Bronchial epithelial cell (primary cell): ENCODE data around the gene ZGLP1. TPM values are rescaled to one million over a fixed set of nuclear protein-coding genes. Genes with fewer than 3 reads are reported as not detected.

Source experiments
- DNase-seq: peaks from one replicate; pipeline ENCODE4 v3.0.0-alpha.2; 2010; ENCODE audit warnings: low read depth
- FAIRE-seq: peaks from 2 replicates; lab custom pipeline; 2011; peaks lifted over from hg19 to GRCh38; lab: Jason Lieb, UNC
- H3K27me3 ChIP-seq: 2 replicates; pipeline ENCODE4 v1.5.1; 2011; ENCODE audit warnings: low read length; ENCODE audit not compliant: control insufficient read depth, insufficient read depth
- H3K36me3 ChIP-seq: 2 replicates; pipeline ENCODE4 v1.5.1; 2011; ENCODE audit warnings: low read length; ENCODE audit not compliant: control insufficient read depth, insufficient read depth
- H3K4me3 ChIP-seq: 2 replicates; pipeline ENCODE4 v1.5.1; 2011; ENCODE audit warnings: mild to moderate bottlenecking, low read depth, low read length, control low read depth
- total RNA-seq: library from RNA; depleted of rRNA; stranded (reverse); fragments of >200 nt; gene quantifications from 2 replicates; pipeline ENCODE4 v1.2.1, GENCODE V29; 2014
- TF ChIP-seq, protein P1 (sequence below): IDR thresholded peaks from 2 replicates; pipeline ENCODE4 v1.5.1; 2011; ENCODE audit warnings: mild to moderate bottlenecking, moderate library complexity, low read length, control low read depth, inconsistent platforms; ENCODE audit not compliant: insufficient read depth, severe bottlenecking

The ZGLP1 gene
- total RNA-seq, 1 donor from 2014 or later = 0.53 TPM

DNA sequence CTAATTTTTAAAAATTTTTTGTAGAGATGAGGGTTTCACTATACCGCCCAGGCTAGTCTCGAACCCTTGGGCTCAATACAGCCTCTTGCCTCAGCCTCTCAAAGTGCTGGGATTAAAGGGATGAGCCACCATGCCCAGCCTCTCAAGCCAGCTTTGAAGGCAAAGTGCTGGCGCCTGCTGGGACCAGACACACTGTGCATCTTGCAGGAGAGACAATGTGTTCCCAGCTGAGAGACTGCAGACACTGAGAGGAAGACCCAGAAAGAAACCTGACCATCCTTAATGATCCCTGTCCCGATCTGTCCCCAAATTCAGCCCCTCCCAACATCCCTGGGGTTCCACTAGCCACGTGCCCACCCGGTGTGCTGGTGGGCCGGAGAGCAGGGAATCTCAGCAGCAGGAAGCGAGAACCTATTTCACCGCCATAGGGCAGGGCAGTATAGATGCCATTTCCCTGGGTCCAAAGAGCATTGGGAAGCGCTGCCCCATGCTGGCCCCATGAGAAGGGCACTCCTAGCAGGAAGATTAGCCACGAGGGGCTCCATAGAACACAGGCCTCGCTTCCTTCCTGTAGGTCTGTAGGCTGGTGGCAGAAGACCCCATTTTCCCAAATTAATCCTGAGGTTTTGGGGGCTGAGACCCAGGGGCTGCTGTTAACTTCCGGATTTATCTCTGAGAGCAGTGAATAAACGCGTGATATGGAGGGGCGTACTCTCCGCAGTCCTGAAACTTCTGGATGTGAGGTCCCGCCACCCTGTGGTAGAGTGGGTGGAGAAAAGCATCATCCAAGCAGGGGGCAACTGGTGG, 22.7 kb upstream of the ZGLP1 start:
- DNase-seq = no peak
- TF ChIP-seq, protein P1, sequence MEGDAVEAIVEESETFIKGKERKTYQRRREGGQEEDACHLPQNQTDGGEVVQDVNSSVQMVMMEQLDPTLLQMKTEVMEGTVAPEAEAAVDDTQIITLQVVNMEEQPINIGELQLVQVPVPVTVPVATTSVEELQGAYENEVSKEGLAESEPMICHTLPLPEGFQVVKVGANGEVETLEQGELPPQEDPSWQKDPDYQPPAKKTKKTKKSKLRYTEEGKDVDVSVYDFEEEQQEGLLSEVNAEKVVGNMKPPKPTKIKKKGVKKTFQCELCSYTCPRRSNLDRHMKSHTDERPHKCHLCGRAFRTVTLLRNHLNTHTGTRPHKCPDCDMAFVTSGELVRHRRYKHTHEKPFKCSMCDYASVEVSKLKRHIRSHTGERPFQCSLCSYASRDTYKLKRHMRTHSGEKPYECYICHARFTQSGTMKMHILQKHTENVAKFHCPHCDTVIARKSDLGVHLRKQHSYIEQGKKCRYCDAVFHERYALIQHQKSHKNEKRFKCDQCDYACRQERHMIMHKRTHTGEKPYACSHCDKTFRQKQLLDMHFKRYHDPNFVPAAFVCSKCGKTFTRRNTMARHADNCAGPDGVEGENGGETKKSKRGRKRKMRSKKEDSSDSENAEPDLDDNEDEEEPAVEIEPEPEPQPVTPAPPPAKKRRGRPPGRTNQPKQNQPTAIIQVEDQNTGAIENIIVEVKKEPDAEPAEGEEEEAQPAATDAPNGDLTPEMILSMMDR = peak; percentile 14
- Histone ChIP-seq H3K36me3 (peaks cover 15% of the 10 kb centered on the region), H3K27me3 (no peaks in the 10 kb centered on the region), H3K4me3 (peak overlapping the region; percentile 93)
- no peak for FAIRE-seq

DNA sequence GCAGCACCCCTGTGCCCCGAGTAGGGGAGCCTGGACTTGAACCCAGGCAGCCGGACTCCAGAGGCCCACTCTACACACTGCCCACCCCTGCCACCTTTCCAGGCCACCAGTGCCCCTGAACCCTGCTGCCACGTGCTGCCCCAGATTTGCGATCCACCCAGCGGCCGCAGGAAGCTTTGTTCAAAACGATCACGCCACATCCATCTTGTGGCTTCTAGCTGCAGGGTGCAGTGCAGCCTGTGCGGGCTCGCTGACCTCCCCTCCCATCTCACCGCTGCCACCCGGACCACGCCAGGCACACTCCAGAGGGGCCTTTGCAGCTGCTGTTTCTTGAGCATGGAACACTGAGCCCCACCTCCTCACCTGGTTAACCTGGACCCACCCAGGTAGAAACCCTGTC, 19.9 kb upstream of the ZGLP1 start:
- DNase-seq (no peak), FAIRE-seq (no peak)
- Histone ChIP-seq H3K36me3 (peaks cover 21% of the 10 kb centered on the region), H3K4me3 (no peak overlapping the region), H3K27me3 (no peaks in the 10 kb centered on the region)
- TF ChIP-seq, protein P1 = no peak

DNA sequence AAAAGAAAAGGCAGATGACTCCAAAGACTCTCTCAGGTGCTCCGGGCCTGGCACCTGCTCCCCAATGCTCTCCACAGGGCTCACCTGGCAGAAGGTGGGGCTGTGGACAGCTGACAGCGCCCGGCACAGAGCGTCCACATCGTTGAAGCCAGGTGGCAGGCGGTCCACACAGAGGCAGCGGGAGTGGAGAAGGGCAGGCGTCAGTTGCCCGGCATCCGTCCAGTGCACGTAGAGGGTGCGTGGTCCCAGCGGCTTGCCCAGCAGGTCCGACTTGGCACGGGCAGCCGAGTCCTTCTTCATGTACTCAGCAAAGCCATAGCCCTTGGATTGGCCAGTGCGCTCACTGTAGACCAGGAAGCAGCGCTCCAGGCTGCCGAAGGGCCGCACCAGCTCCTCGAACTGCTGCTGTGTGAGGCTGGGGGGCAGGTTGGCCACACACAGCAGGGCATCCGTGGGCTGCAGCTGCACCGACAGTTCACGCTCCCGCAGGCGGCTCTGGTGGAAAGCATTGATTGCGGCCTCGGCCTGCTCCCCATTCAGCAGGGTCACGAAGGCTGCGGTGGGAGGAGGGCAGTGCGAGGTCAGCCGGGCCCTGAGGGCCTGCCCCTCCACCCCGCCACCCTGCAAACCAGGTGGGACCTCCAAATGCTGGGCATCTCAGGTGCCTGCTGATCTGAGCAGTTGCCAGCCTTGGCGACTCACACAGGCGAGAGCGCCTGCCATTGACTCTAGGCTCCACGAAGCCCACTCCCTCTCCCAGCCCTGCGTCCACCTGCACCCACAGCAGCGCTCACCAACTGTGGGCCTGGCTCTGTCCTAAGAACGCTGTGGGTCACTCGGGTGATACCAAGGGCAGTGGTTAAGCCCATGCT, 19.2 kb upstream of the ZGLP1 start:
- FAIRE-seq (no peak), DNase-seq (no peak)
- no peaks in the 10 kb centered on the region for H3K27me3 ChIP-seq
- TF ChIP-seq, protein P1 = no peak
- H3K36me3 ChIP-seq = peaks cover 23% of the 10 kb centered on the region
- H3K4me3 ChIP-seq = no peak overlapping the region

GRCh38 chr19:10327793-10328192, 18.2 kb upstream of the ZGLP1 start:
- Histone ChIP-seq H3K36me3 (peaks cover 26% of the 10 kb centered on the region), H3K27me3 (no peaks in the 10 kb centered on the region), H3K4me3 (no peak overlapping the region)
- DNase-seq = no peak
- no peak for FAIRE-seq
- TF ChIP-seq, protein P1 = no peak

GRCh38 chr19:10325732-10326131, 16.1 kb upstream of the ZGLP1 start:
- TF ChIP-seq, protein P1 = no peak
- FAIRE-seq = no peak
- no peak for DNase-seq
- H3K36me3 ChIP-seq = peaks cover 36% of the 10 kb centered on the region
- H3K27me3 ChIP-seq = no peaks in the 10 kb centered on the region
- no peak overlapping the region for H3K4me3 ChIP-seq
